Fibroblast of skin of left biceps (primary cell): ENCODE measurements around the gene GPR32.
"Not testable (repeated sequence)": the region's sequence is repeated elsewhere in the genome, so short reads cannot be mapped to it uniquely, and the experiment has no call there.

ENCODE experiments used
- DNase-seq, 2 experiments: peaks; one replicate each; pipeline ENCODE4 v3.0.0-alpha.2; 2013; ENCODE audit warnings: low read depth in 2 of 2

GPR32 gene

GRCh38 chr19:50770164-50770563, at the start of gene GPR32:
Gene GPR32 (plus strand): TSS chr19:50770464. CDS start chr19:50770601, 137 bp downstream.
- not testable (repeated sequence) for DNase-seq

- DNase-seq: no peak
Measured at GRCh38 chr19:50720921-50721381, 49.3 kb upstream of the GPR32 start.

GRCh38 chr19:50721441-50722137, 48.7 kb upstream of the GPR32 start:
- no peak for DNase-seq

GRCh38 chr19:50722201-50723013, 47.9 kb upstream of the GPR32 start:
- no peak for DNase-seq

- peak; percentile 43 to 53 for DNase-seq
Measured at GRCh38 chr19:50723069-50723468, 47.2 kb upstream of the GPR32 start, which contains the start of gene CLEC11A. Gene CLEC11A (plus strand): TSS chr19:50723364. CDS start chr19:50723526, 162 bp downstream.

- DNase-seq: no peak
Measured at GRCh38 chr19:50723735-50724521, 46.3 kb upstream of the GPR32 start.

GRCh38 chr19:50724522-50725217, 45.6 kb upstream of the GPR32 start:
- DNase-seq: peak; percentile 98 to 99

GRCh38 chr19:50725218-50725910, 44.9 kb upstream of the GPR32 start:
- no peak for DNase-seq

- no peak for DNase-seq
Measured at GRCh38 chr19:50725911-50726230, 44.4 kb upstream of the GPR32 start.

GRCh38 chr19:50728084-50728737, 42.1 kb upstream of the GPR32 start:
- peak; percentile 49 to 50 for DNase-seq

GRCh38 chr19:50729894-50730293, 40.4 kb upstream of the GPR32 start:
- no peak for DNase-seq

GRCh38 chr19:50735869-50736268, 34.4 kb upstream of the GPR32 start:
- DNase-seq: no peak

GRCh38 chr19:50736338-50736737, 33.9 kb upstream of the GPR32 start:
- DNase-seq: no peak

- DNase-seq: no peak
Measured at GRCh38 chr19:50739132-50739913, 30.9 kb upstream of the GPR32 start.

GRCh38 chr19:50739914-50740426, 30.3 kb upstream of the GPR32 start:
- no peak for DNase-seq

GRCh38 chr19:50741179-50741933, 28.9 kb upstream of the GPR32 start:
- no peak for DNase-seq

GRCh38 chr19:50743537-50743936, 26.7 kb upstream of the GPR32 start:
- DNase-seq: no peak

- DNase-seq: no peak
Measured at GRCh38 chr19:50745221-50745620, 25.0 kb upstream of the GPR32 start.

- DNase-seq: not testable (repeated sequence)
Measured at GRCh38 chr19:50747141-50747540, 23.1 kb upstream of the GPR32 start.
